HG03025 (cell line): ENCODE results near the gene KIF26B.

Experiments
- ATAC-seq: cut with Tn5 transposase; IDR thresholded peaks from one replicate; pipeline ENCODE4 v1.9.1; 2021; ENCODE audit warnings: mild to moderate bottlenecking, moderate library complexity; ENCODE audit not compliant: unreplicated experiment, low FRiP score

Gene KIF26B

GRCh38 chr1:245579881-245580280 is 425.1 kb downstream of the KIF26B start:
- no peak for ATAC-seq

GRCh38 chr1:245580651-245581050 is 425.9 kb downstream of the KIF26B start:
- ATAC-seq: no peak

- ATAC-seq: no peak
Measured at GRCh38 chr1:245582026-245582425, 427.2 kb downstream of the KIF26B start.

GRCh38 chr1:245583081-245583480 is 428.3 kb downstream of the KIF26B start:
- ATAC-seq: no peak

- ATAC-seq: no peak
Measured at GRCh38 chr1:245583575-245584330, 429.0 kb downstream of the KIF26B start.

GRCh38 chr1:245585252-245585959 is 430.6 kb downstream of the KIF26B start:
- ATAC-seq: no peak

- no peak for ATAC-seq
Measured at GRCh38 chr1:245587435-245588115, 432.8 kb downstream of the KIF26B start.

GRCh38 chr1:245588116-245588639 is 433.4 kb downstream of the KIF26B start:
- no peak for ATAC-seq

- no peak for ATAC-seq
Measured at GRCh38 chr1:245589316-245589715, 434.5 kb downstream of the KIF26B start.

- ATAC-seq: no peak
Measured at GRCh38 chr1:245589906-245590305, 435.1 kb downstream of the KIF26B start.

- no peak for ATAC-seq
Measured at GRCh38 chr1:245590726-245591125, 435.9 kb downstream of the KIF26B start.

GRCh38 chr1:245591346-245592188 is 436.8 kb downstream of the KIF26B start:
- ATAC-seq: no peak

- ATAC-seq: no peak
Measured at GRCh38 chr1:245592189-245592460, 437.3 kb downstream of the KIF26B start.

- ATAC-seq: no peak
Measured at GRCh38 chr1:245598524-245599305, 443.9 kb downstream of the KIF26B start.

- ATAC-seq: no peak
Measured at GRCh38 chr1:245599371-245600174, 444.8 kb downstream of the KIF26B start.

GRCh38 chr1:245600658-245601057 is 445.9 kb downstream of the KIF26B start:
- no peak for ATAC-seq

GRCh38 chr1:245603311-245603865 is 448.6 kb downstream of the KIF26B start:
- ATAC-seq: no peak

- ATAC-seq: no peak
Measured at GRCh38 chr1:245604979-245605378, 450.2 kb downstream of the KIF26B start.
